ENCODE measurements around the gene NR1D1.
"Not testable (repeated sequence)": the region's sequence is repeated elsewhere in the genome, so short reads cannot be mapped to it uniquely, and the experiment has no call there.

The NR1D1 gene

DNA sequence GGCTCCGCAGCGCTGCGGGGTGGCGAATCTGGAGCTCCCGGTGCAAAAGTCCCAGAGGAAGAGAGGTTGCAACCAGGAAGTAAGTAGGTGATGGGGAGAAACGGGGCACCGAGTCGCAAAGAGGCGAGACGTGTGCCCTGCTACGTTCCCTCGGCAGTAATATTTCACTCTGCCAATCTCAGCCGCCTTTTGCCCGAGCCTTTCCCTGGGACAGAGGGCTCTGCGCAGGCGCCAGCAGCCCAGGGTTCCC lies at the start of gene NR1D1:
NR1D1 (minus strand) TSS at position 171 of the 250 bp plus-strand sequence. CDS start 495 bp downstream, outside the sequence.
- Histone ChIP-seq H3K27me3 (ENCODE audit: insufficient read depth, low read depth) (no peaks in the 10 kb centered on the region), H3K4me3 (IDR thresholded peaks at IDR 0.05; ENCODE audit: insufficient read depth, low read depth, low read length) (peak within 1 kb of the TSS; percentile 58), H3K9ac (peak within 1 kb of the TSS; percentile 64), H3K27ac (peak within 1 kb of the TSS; percentile 52), H2AFZ (ENCODE audit: low read depth) (peak within 1 kb of the TSS; percentile 38), H3K36me3 (ENCODE audit: insufficient read depth) (no peaks in the 10 kb centered on the region), H3K4me1 (ENCODE audit: low read depth, poor library complexity, severe bottlenecking) (peaks cover 72% of the 10 kb centered on the region), H3K79me2 (ENCODE audit: insufficient read depth, low read depth) (peaks cover 5% of the 10 kb centered on the region; the same call in 1 of the 2 replicates), H4K20me1 (ENCODE audit: insufficient read depth) (no peaks in the 10 kb centered on the region), H3K4me2 (peak within 1 kb of the TSS; percentile 94)
- TF ChIP-seq, protein P1, sequence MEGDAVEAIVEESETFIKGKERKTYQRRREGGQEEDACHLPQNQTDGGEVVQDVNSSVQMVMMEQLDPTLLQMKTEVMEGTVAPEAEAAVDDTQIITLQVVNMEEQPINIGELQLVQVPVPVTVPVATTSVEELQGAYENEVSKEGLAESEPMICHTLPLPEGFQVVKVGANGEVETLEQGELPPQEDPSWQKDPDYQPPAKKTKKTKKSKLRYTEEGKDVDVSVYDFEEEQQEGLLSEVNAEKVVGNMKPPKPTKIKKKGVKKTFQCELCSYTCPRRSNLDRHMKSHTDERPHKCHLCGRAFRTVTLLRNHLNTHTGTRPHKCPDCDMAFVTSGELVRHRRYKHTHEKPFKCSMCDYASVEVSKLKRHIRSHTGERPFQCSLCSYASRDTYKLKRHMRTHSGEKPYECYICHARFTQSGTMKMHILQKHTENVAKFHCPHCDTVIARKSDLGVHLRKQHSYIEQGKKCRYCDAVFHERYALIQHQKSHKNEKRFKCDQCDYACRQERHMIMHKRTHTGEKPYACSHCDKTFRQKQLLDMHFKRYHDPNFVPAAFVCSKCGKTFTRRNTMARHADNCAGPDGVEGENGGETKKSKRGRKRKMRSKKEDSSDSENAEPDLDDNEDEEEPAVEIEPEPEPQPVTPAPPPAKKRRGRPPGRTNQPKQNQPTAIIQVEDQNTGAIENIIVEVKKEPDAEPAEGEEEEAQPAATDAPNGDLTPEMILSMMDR (conservative IDR thresholded peaks at IDR 0.05; ENCODE audit: low read depth, low read length), result no peak

DNA sequence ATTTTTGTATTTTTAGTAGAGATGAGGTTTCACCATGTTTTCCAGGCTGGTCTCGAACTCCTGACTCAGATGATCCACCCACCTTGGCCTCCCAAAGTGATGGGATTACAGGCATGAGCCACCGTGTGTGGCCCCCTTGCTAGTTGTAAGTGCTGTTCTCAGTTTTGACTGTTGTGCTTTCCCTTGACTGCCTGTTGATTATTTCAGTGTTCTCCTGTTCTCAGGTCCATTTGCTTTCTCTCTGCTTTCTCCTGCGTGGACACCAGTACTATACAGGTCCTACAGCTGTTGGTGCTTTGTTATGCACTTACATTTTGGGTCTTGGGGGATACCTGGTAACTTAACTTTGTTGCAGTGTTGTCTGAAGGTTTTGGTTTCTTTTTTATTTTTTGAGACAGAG lies 48.1 kb upstream of the NR1D1 start:
- no peaks in the 10 kb centered on the region for H3K27me3 ChIP-seq (ENCODE audit: insufficient read depth, low read depth)
- H3K4me2 ChIP-seq, result no peak overlapping the region
- H3K4me3 ChIP-seq (IDR thresholded peaks at IDR 0.05; ENCODE audit: insufficient read depth, low read depth, low read length), result no peak overlapping the region
- peaks cover 67% of the 10 kb centered on the region for H3K79me2 ChIP-seq (ENCODE audit: insufficient read depth, low read depth)
- TF ChIP-seq, protein P1 (conservative IDR thresholded peaks at IDR 0.05; ENCODE audit: low read depth, low read length), result no peak
- H3K9ac ChIP-seq, result no peak overlapping the region
- H4K20me1 ChIP-seq (ENCODE audit: insufficient read depth), result no peaks in the 10 kb centered on the region
- no peak overlapping the region for H2AFZ ChIP-seq (ENCODE audit: low read depth)
- no peak overlapping the region for H3K27ac ChIP-seq
- peaks cover 5% of the 10 kb centered on the region; the same call in 1 of the 2 replicates for H3K36me3 ChIP-seq (ENCODE audit: insufficient read depth)
- peaks cover 13% of the 10 kb centered on the region for H3K4me1 ChIP-seq (ENCODE audit: low read depth, poor library complexity, severe bottlenecking)

DNA sequence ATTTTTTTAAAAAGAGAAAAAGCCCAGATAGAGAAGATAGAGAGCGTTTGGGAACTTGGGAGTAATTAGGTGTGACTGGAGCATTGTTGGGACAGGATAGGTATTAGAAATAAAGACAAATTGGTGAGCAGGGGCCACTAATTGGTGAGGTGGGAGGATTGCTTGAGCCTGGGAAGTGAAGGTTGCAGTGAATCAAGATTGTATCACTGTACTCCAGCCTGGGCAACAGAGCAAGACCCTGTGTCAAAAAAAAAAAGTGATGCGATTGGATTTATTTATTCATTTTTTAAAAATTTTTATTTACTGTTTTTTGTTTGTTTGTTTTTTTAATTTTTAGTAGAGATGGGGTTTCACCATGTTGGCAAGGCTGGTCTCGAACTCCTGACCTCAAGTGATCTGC lies 45.1 kb upstream of the NR1D1 start:
- H3K79me2 ChIP-seq (ENCODE audit: insufficient read depth, low read depth), result peaks cover 62% of the 10 kb centered on the region
- no peak overlapping the region for H3K4me2 ChIP-seq
- TF ChIP-seq, protein P1 (conservative IDR thresholded peaks at IDR 0.05; ENCODE audit: low read depth, low read length), result no peak
- no peak overlapping the region for H3K27ac ChIP-seq
- peaks cover 14% of the 10 kb centered on the region for H3K4me1 ChIP-seq (ENCODE audit: low read depth, poor library complexity, severe bottlenecking)
- no peak overlapping the region for H3K9ac ChIP-seq
- H4K20me1 ChIP-seq (ENCODE audit: insufficient read depth), result no peaks in the 10 kb centered on the region
- H2AFZ ChIP-seq (ENCODE audit: low read depth), result no peak overlapping the region
- H3K27me3 ChIP-seq (ENCODE audit: insufficient read depth, low read depth), result no peaks in the 10 kb centered on the region
- H3K36me3 ChIP-seq (ENCODE audit: insufficient read depth), result peaks cover 5% of the 10 kb centered on the region; the same call in 1 of the 2 replicates
- H3K4me3 ChIP-seq (IDR thresholded peaks at IDR 0.05; ENCODE audit: insufficient read depth, low read depth, low read length), result no peak overlapping the region

DNA sequence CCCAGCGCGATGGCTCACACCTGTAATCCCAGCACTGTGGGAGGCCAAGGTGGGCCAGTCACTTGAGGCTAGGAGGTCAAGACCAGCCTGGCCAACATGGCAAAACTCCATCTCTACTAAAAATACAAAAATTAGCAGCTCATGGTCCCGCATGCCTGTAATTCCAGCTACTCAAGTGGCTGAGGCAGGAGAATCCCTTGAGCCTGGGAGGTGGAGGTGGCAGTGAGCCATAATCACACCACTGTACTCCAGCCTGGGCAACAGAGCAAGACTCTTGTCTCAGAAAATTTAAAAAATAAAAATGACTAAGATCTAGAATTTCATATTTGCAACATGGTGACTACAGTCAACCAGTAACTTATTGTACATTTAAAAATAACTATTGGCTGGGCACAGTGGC lies 42.8 kb upstream of the NR1D1 start:
- H3K27me3 ChIP-seq (ENCODE audit: insufficient read depth, low read depth); H2AFZ ChIP-seq (ENCODE audit: low read depth); H3K36me3 ChIP-seq (ENCODE audit: insufficient read depth); H3K4me3 ChIP-seq (IDR thresholded peaks at IDR 0.05; ENCODE audit: insufficient read depth, low read depth, low read length); H3K27ac ChIP-seq; H3K4me2 ChIP-seq; H3K9ac ChIP-seq; H4K20me1 ChIP-seq (ENCODE audit: insufficient read depth): not testable (repeated sequence)
- Histone ChIP-seq H3K79me2 (ENCODE audit: insufficient read depth, low read depth) (peaks cover 56% of the 10 kb centered on the region), H3K4me1 (ENCODE audit: low read depth, poor library complexity, severe bottlenecking) (peaks cover 25% of the 10 kb centered on the region)

DNA sequence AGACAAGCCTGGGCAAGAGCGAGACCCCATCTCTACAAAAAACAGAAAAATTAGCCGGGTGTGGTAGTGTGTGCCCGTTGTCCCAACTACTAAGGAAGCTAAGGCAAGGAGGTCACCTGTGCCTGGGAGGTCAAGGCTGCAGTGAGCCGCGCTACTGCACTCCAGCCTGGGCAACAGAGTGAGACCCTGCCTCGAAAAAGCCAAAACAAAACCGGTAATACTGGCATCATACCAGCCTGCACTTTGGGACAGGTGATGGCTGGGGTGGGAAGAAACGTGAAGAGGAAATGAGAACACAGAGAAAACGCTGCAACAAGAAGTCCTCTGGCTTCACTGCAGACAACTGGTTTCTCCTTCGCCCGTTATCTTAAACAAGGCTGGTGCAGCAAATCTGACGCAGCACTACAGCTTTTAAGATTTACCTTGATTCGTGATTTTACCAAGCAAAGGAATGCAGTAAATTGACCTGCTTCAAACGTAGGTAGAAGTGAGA lies 39.2 kb upstream of the NR1D1 start:
- Histone ChIP-seq H3K27ac (peak overlapping the region; percentile 74), H3K4me2 (peak overlapping the region; percentile 59), H3K4me3 (IDR thresholded peaks at IDR 0.05; ENCODE audit: insufficient read depth, low read depth, low read length) (peak overlapping the region; percentile 80), H3K9ac (peak overlapping the region; percentile 90), H3K79me2 (ENCODE audit: insufficient read depth, low read depth) (peaks cover 60% of the 10 kb centered on the region), H3K4me1 (ENCODE audit: low read depth, poor library complexity, severe bottlenecking) (peaks cover 51% of the 10 kb centered on the region), H3K36me3 (ENCODE audit: insufficient read depth) (no peaks in the 10 kb centered on the region), H3K27me3 (ENCODE audit: insufficient read depth, low read depth) (no peaks in the 10 kb centered on the region), H2AFZ (ENCODE audit: low read depth) (peak overlapping the region; percentile 27), H4K20me1 (ENCODE audit: insufficient read depth) (no peaks in the 10 kb centered on the region)
- TF ChIP-seq, protein P1 (conservative IDR thresholded peaks at IDR 0.05; ENCODE audit: low read depth, low read length), result no peak

Data from KMS-11 (cell line).